Activated CD4-positive, CD25-positive, alpha-beta regulatory T cell treated with anti-CD3 and anti-CD28 coated beads, Interleukin-2, amount 50 U/mL, for 72 hours (primary cell): ENCODE measurements around the gene ALDOC.
A peak's percentile ranks its signal among the peaks of the same experiment; 100 is the strongest.
"Not testable (repeated sequence)": the region's sequence is repeated elsewhere in the genome, so short reads cannot be mapped to it uniquely, and the experiment has no call there.

Experiments
- DNase-seq: peaks from one replicate; pipeline ENCODE4 v3.0.0; 2021

Gene ALDOC

DNA sequence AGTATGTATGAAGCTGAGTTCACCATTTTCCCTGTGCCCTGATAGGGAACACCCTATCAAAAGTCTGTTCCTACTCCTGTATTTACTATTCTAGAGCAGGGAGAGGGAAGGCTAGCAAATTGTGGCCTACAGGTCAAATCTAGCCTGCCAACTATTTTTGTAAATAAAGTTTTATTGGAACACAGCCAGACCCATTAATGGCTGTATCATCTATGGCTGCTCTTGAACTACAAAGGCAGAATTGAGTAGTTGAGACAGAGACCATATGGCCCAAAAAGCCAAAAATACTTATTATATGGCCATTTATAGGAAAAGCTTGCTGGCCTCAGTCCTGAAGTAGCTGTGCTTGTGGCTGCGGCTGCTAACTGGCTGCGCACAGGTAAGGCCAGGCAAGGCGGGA, 4.3 kb upstream of the ALDOC start:
- DNase-seq = no peak

GRCh38 chr17:28579526-28579925, 2.8 kb upstream of the ALDOC start:
- no peak for DNase-seq

DNA sequence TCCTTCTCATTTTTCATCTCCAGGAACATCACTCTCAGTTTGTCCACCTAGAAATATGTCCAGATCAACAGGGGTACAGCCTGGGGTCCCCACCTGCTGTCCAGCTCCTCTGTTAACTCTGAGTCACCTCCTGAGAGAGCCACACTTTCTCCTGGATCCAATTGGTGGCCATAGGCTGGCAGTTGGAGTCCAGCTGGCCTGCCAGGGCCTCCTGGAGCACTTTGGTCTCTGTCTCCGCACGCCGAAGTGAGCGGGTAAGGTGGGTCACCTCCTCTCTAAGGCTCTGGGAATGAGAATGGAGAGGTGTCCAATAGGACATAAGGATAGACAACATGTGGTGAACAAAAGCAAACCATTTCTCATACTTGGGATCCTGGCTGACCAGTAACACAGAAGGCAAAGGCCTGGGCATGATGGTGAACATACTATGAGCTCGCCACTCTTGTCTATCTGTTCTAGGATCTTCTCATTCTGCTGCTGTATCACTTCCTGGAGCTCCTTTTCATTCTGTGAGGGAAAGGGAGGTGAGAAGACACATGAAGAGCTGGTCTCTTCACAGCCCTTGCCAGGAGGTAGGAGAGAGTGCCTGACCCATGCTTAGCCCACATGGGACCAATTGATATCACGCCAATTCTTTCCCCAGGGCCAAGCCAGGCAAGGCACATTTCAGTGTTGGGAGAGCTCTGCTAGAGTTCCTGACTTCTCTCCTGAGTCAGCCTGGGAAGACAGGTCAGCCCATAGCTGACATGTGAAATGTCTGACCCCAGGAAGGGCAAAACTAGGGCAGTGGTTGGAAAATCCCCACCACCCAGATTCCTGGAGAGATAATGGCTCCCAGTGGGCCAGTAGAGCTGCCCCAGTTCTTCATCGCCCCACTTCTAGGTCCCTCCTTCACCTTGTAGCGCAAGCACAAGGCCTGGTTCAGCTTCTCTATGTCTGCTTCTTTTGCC, 1.8 kb upstream of the ALDOC start:
- no peak for DNase-seq

- DNase-seq = no peak
Observed at GRCh38 chr17:28577466-28577824, 750 bp upstream of the ALDOC start.

- DNase-seq = not testable (repeated sequence)
Observed at GRCh38 chr17:28576016-28576415, 679 bp downstream of the ALDOC start.

GRCh38 chr17:28575126-28575795, 1.4 kb downstream of the ALDOC start:
- DNase-seq = no peak

DNA sequence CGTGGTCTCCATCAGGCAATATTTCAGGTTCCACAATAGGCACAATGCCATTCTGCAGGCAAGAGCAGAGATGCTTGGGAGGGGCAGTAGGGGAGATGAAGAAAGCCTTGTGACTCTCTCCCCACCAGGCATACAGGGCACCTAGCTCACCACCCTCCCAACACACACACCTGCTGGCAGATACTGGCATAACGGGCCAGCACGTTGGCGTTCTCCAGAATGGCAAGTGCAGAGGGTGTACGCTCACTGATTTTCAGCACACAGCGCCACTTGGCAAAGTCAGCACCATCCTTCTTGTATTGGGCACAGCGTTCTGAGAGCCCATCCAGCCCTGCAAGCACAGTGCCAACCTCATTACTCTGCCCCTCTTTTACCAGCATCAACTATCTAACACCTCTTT, 2.2 kb downstream of the ALDOC start:
- no peak for DNase-seq

DNA sequence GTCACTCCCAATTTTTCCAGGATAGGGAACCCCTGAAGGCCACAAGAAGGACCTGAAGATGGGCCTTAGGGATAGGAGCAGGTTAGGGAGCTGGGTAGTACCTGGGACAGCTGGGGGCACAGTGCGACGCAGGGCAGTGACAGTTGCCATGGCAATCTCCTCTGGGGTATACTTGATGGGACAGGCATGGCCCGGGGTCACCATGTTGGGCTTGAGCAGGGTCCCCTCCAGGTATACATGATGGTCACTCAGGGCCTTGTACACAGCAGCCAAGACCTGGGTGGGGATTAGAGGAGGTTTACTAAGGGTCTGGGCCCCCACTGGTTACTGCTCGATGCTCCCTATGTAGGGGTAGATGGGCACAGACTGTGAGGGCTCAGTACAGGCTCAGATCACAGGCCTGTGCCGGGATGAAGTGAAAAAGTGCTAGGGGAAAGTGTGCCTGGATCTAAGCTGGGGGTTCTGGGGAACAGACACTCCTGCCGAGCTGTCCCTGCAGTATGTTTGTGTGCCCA, 2.7 kb downstream of the ALDOC start:
- no peak for DNase-seq

GRCh38 chr17:28573521-28573920, 3.2 kb downstream of the ALDOC start:
- no peak for DNase-seq

DNA sequence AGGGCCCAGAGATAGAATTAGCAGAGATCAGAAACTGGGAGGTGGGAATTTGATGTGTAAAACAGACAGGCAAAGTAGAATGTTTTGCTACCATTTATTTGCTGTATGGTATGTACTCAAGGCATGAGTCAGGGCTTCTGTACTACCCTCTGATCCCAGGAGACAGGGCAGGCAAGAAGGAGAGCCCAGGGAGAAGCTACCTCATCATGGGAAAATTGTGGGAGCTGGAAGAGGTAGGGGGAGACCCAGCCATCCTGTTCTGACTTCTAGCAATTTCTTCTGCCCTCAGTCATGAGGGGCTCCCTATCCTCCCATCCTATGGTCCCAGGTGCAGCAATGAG, 3.7 kb downstream of the ALDOC start:
- no peak for DNase-seq

DNA sequence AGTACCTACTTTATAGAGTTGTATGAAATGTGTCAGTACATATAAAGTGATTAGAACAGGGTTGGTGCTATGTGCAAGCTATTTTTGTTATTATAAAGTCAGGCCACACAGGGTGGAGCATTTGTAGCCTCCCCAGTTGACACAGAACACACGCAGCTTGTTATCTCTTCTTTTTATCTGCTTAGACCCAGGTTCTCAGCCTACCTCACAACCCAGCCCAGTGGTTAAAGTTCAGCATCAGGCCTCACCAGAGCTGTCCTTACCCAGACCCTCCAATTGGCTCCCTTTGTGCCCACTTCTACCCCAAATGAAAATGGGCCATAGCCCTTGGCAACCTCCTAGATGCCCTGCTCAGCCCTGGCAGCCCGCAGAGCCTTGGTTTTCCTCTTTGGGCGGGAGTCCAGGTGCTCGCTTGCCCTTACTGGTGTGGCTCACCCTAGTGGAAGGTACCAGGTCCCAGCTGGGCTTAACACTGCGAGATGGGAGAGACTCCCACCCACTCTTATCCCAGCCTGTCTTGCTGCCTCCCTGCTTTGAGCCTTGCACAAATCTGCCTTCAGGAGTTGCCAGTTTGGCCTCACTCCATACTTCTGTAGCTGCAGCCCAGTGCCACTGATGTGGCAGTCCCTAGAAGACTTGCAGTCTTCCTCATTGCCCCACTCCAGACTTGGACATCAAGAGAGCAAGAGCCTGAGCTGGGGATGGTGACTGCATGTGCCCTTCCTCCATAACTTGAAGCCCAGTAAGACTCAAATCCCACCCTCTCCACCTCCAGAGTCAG, 4.2 kb downstream of the ALDOC start:
- DNase-seq = no peak

DNA sequence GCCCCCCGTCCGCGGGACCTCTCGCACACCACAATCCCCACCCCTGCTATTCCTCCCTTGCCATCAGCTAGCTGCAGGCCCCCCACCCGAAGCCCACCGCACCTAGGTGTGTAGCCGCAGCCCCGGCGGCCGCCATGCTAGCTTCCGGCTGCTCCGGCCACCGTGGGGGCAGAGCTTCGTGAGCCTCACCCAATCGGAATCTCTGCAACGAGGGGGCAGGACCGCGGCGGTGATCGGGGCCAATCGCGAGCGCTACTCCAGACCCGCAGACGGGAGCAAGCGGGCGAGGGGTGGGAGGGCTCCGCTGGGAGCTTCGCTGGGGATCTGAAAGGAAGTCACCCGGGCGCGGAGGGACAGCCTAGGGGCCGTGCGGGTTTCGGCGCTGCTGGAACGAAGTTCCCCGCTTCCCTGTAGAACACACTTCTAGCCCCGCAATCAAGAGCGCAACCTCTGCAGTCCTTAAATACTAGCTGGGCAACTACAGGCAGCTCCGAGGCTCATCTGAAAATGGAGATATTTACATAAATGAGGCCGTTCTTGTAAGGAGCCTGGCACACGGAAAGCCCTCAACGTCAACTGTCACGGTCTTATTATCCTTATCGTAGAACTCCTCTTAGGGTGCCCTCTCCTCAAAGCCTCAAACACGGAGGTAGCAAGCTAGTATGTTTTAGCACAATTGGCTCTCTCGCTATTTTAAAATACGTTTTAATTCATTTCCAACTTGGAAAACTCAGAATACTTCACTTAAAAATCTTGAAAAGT, 5.2 kb downstream of the ALDOC start, which contains the start of gene PIGS:
Gene PIGS, minus strand, starts transcription at position 164 of the 762 bp plus-strand sequence. Its CDS starts 28 bp downstream, at position 136.
- DNase-seq = peak; percentile 89

GRCh38 chr17:28570716-28571360, 5.9 kb downstream of the ALDOC start:
- DNase-seq = peak; percentile 56

DNA sequence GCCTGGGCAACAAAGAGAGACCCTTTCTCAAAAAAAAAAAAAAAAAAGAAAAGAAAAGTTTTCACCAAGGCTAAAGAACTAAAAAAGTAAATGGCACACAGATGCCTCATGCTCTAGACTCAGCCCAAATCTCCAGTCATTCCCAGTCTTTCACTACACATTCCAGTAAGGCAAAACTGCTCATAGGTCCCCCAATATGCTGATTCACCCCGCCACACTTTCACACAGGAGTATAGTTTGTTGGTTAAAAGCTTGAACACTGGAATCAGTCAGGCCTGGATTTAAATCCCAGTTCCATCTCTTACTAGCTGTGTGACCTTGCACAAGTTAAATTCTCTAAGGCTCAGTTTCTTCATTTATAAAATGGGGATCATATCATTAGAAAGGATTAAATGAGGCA, 7.2 kb downstream of the ALDOC start:
- no peak for DNase-seq

- DNase-seq = no peak
Observed at GRCh38 chr17:28567604-28568003, 9.1 kb downstream of the ALDOC start.

- no peak for DNase-seq
Observed at GRCh38 chr17:28563475-28563874, 13.2 kb downstream of the ALDOC start.

DNA sequence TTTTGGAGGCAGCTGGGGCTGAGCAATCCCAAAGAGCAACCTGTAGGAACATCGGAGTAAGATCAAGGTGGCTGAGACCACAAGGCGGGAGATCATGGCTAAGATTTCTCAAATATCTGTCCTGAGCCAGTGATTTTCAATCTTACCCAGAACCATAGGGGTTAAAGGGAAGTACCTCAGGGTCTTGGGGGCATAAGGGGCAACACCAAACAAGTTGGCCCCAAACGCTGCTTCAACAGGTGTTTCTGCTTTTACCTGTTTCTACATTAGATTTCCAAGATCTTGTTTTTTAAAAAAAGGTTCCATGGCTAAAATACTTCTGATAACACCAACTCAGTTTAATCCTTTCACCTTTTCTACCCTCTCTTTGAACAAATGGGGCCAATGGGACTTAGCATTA, 21.7 kb downstream of the ALDOC start:
- DNase-seq = no peak

- DNase-seq = no peak
Observed at GRCh38 chr17:28554565-28554964, 22.1 kb downstream of the ALDOC start.

DNA sequence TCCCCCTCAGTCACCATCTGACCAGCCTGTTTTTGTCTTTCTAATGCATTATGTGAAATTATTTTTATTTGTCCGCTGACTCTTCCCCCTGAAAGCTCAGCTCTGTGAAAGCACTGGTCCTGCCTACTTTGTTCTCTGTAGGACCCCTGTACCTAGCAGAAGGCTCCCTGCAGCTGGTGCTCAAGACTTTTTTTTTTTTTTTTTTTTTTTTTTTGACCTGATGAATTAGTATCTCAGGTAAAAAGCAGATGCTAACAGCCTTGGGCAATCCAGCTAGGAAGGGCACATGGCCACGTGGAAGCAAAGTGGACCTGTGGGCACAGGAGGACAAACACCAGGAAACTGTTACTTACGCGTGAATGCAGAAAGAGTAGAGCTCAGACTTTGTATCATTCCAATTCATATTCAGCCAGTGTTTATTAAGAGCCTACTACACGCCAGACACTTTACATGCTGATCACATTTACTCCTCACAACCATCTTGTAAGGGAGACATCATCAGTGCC, 23.6 kb downstream of the ALDOC start:
- DNase-seq = no peak

- peak; percentile 83 for DNase-seq
Observed at GRCh38 chr17:28552176-28552999, 24.3 kb downstream of the ALDOC start, which contains the start of gene UNC119. TSS of gene UNC119 (minus strand) at chr17:28552624. CDS start at chr17:28552557, 67 bp downstream.
